Ishikawa (cell line): ENCODE results near the gene ZNF644.

Experiments
- CEBPB ChIP-seq: IDR thresholded peaks from 2 replicates; pipeline ENCODE4 v1.6.1; 2012
- EGR1 ChIP-seq: IDR thresholded peaks from 2 replicates; pipeline ENCODE4 v1.6.1; 2012
- EP300 ChIP-seq: IDR thresholded peaks from 2 replicates; pipeline ENCODE4 v1.6.1; 2012; ENCODE audit warnings: borderline replicate concordance
- FOXM1 ChIP-seq: IDR thresholded peaks from 2 replicates; pipeline ENCODE4 v1.6.1; 2012; ENCODE audit warnings: low read depth, borderline replicate concordance
- NFIC ChIP-seq: IDR thresholded peaks from 2 replicates; pipeline ENCODE4 v1.6.1; 2012
- RAD21 ChIP-seq: IDR thresholded peaks from 2 replicates; pipeline ENCODE4 v1.6.1; 2012; ENCODE audit warnings: low read depth
- YY1 ChIP-seq: IDR thresholded peaks from 2 replicates; pipeline ENCODE4 v1.6.1; 2012; ENCODE audit warnings: low read depth
- ZBTB7A ChIP-seq: IDR thresholded peaks from 2 replicates; pipeline ENCODE4 v1.6.1; 2012; ENCODE audit warnings: low read depth
- TF ChIP-seq, protein P1 (sequence below): IDR thresholded peaks from 2 replicates; pipeline ENCODE4 v1.6.1; 2012; ENCODE audit warnings: low read depth, mild to moderate bottlenecking

DNA sequence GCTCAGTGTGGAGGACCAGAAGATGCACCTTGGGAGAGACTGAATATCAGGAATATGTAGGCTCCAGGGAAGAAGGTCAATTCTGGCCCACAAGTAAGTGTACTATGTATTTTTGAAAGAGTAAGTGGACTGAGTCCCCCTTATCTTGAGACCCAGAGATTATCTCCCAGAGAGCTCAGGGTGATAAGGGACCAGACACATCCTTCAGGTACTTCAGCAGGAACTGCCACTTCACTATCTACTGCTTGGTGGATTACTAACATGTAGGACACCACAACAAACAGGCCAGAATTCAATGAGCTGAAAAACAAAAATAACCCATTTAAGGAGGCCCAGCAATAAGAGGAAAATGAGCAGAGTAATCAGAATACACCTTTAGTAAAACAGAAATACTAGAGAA, 119.2 kb downstream of the ZNF644 start:
- TF ChIP-seq EGR1 (no peak), FOXM1 (no peak), RAD21 (no peak), ZBTB7A (no peak), YY1 (no peak), CEBPB (no peak), EP300 (no peak), NFIC (no peak)
- TF ChIP-seq, protein P1, sequence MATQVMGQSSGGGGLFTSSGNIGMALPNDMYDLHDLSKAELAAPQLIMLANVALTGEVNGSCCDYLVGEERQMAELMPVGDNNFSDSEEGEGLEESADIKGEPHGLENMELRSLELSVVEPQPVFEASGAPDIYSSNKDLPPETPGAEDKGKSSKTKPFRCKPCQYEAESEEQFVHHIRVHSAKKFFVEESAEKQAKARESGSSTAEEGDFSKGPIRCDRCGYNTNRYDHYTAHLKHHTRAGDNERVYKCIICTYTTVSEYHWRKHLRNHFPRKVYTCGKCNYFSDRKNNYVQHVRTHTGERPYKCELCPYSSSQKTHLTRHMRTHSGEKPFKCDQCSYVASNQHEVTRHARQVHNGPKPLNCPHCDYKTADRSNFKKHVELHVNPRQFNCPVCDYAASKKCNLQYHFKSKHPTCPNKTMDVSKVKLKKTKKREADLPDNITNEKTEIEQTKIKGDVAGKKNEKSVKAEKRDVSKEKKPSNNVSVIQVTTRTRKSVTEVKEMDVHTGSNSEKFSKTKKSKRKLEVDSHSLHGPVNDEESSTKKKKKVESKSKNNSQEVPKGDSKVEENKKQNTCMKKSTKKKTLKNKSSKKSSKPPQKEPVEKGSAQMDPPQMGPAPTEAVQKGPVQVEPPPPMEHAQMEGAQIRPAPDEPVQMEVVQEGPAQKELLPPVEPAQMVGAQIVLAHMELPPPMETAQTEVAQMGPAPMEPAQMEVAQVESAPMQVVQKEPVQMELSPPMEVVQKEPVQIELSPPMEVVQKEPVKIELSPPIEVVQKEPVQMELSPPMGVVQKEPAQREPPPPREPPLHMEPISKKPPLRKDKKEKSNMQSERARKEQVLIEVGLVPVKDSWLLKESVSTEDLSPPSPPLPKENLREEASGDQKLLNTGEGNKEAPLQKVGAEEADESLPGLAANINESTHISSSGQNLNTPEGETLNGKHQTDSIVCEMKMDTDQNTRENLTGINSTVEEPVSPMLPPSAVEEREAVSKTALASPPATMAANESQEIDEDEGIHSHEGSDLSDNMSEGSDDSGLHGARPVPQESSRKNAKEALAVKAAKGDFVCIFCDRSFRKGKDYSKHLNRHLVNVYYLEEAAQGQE: no peak
